Small intestine (tissue), 7 donors: ENCODE results near the gene TEP1. TPM values are rescaled to one million over a fixed set of nuclear protein-coding genes. Genes with fewer than 3 reads are reported as not detected.

Experiments
- DNase-seq, 2 donors: peaks; one replicate each; pipeline versions ENCODE4 v3.0.0 to v3.0.0-alpha.2; 2013
- FAIRE-seq: peaks from 2 replicates; lab custom pipeline; 2012; peaks lifted over from hg19 to GRCh38; lab: Jason Lieb, UNC
- H3K27ac ChIP-seq, 3 donors: one replicate each; pipeline ENCODE4 v1.5.1; 2013; ENCODE audit warnings: low read length in 2 of 3, mild to moderate bottlenecking in 2 of 3, control low read depth in 1 of 3, inconsistent platforms in 1 of 3, low read depth in 1 of 3, moderate library complexity in 1 of 3
- H3K27me3 ChIP-seq, 3 donors: one replicate each; pipeline ENCODE4 v1.6.1; 2013; ENCODE audit warnings: low read length in 3 of 3, inconsistent platforms in 1 of 3; ENCODE audit not compliant: control insufficient read depth in 3 of 3, insufficient read depth in 3 of 3
- H3K36me3 ChIP-seq, 3 donors: one replicate each; pipeline ENCODE4 v1.6.1; 2013; ENCODE audit warnings: low read length in 3 of 3, inconsistent platforms in 1 of 3, low read depth in 1 of 3, mild to moderate bottlenecking in 1 of 3, moderate library complexity in 1 of 3; ENCODE audit not compliant: control insufficient read depth in 3 of 3, insufficient read depth in 2 of 3
- H3K4me1 ChIP-seq, 3 donors: one replicate each; pipeline ENCODE4 v1.6.1; 2013; ENCODE audit warnings: low read length in 2 of 3, inconsistent platforms in 1 of 3, low read depth in 1 of 3, mild to moderate bottlenecking in 1 of 3, moderate library complexity in 1 of 3; ENCODE audit not compliant: control insufficient read depth in 3 of 3, insufficient read depth in 2 of 3
- H3K4me3 ChIP-seq, 3 donors: one replicate each; pipeline ENCODE4 v1.5.1; 2013; ENCODE audit warnings: low read length in 3 of 3, control low read depth in 1 of 3, inconsistent platforms in 1 of 3, low read depth in 1 of 3, mild to moderate bottlenecking in 1 of 3, moderate library complexity in 1 of 3
- H3K9me3 ChIP-seq, 2 donors: one replicate each; pipeline ENCODE4 v1.6.1; 2013; ENCODE audit warnings: low read depth in 1 of 2, low read length in 1 of 2; ENCODE audit not compliant: control insufficient read depth in 2 of 2, insufficient read depth in 1 of 2
- WGBS, 3 donors: extraction: QIAGEN DNeasy Blood & Tissue Kit; methylation state at CpG; one replicate each; pipeline ENCODE4 v1.1.7; 2013; 5-methylcytosine and 5-hydroxymethylcytosine counted together
- polyA plus RNA-seq, 4 donors: library from polyadenylated mRNA; stranded (reverse) in 3 of 4; unstranded in 1 of 4; fragments of 200-250 nt in 3 of 4; fragments of 120-200 nt in 1 of 4; gene quantifications; one replicate each; pipeline versions ENCODE4 v1.2.1 to v1.2.3, GENCODE V29; 2013
- donor health status: healthy with polysubstance abuse.
- donor health status: control.
- donor health status: control.
- donor health status: Bipolar disorder and iron deficiency.
- donor health status: healthy.

Gene TEP1
- polyA plus RNA-seq, 4 donors = 32.9 to 87.4 (median 66.0) TPM

GRCh38 chr14:20413744-20414082 lies 412 bp upstream of the TEP1 start:
- Histone ChIP-seq H3K27ac (peak overlapping the region; percentile 96 to 99 (median 96)), H3K36me3 (peaks cover 0 to 3% (median 0%) of the 10 kb centered on the region in 3 donors), H3K4me3 (peak overlapping the region; percentile 76 to 91 (median 77)), H3K4me1 (peaks cover 2 to 52% (median 13%) of the 10 kb centered on the region in 3 donors), H3K27me3 (no peaks in the 10 kb centered on the region), H3K9me3 (no peaks in the 10 kb centered on the region)
- WGBS, 3 donors = 1 to 3% (median 2%) methylated on average over 9 of the region's 9 CpGs
- FAIRE-seq (no peak), DNase-seq (peak; percentile 53 to 66)

GRCh38 chr14:20412411-20412810 lies 890 bp downstream of the TEP1 start:
- Histone ChIP-seq H3K4me3 (peak overlapping the region; percentile 76 to 91 (median 77)), H3K9me3 (no peaks in the 10 kb centered on the region), H3K27ac (peak overlapping the region; percentile 96 to 99 (median 96)), H3K27me3 (no peaks in the 10 kb centered on the region), H3K4me1 (peaks cover 2 to 55% (median 14%) of the 10 kb centered on the region in 3 donors), H3K36me3 (peaks cover 0 to 12% (median 6%) of the 10 kb centered on the region in 3 donors)
- DNase-seq = peak; percentile 63 to 68
- 1 to 3% (median 2%) methylated on average over 7 of the region's 7 CpGs for WGBS, 3 donors
- FAIRE-seq = no peak

- Histone ChIP-seq H3K4me1 (peaks cover under 1 to 34% (median 10%) of the 10 kb centered on the region in 3 donors), H3K4me3 (no peak overlapping the region), H3K27me3 (no peaks in the 10 kb centered on the region), H3K9me3 (no peaks in the 10 kb centered on the region), H3K36me3 (peaks cover 3 to 38% (median 26%) of the 10 kb centered on the region in 3 donors), H3K27ac (peak overlapping the region in 1 of 3 donors; percentile 71)
- WGBS, 3 donors = 88 to 92% (median 92%) methylated on average over 2 of the region's 2 CpGs
- FAIRE-seq (no peak), DNase-seq (no peak)
Observed at GRCh38 chr14:20409226-20409625, 4.1 kb downstream of the TEP1 start.

GRCh38 chr14:20403521-20403920 lies 9.8 kb downstream of the TEP1 start:
- Histone ChIP-seq H3K27ac (no peak overlapping the region), H3K4me1 (peaks cover 0 to 16% (median 4%) of the 10 kb centered on the region in 3 donors), H3K4me3 (no peak overlapping the region), H3K9me3 (no peaks in the 10 kb centered on the region), H3K36me3 (peaks cover 28 to 72% (median 32%) of the 10 kb centered on the region in 3 donors), H3K27me3 (no peaks in the 10 kb centered on the region)
- DNase-seq = no peak
- 92 to 96% (median 92%) methylated on average over 11 of the region's 11 CpGs for WGBS, 3 donors
- no peak for FAIRE-seq

GRCh38 chr14:20400965-20401593 lies 12.2 kb downstream of the TEP1 start:
- Histone ChIP-seq H3K36me3 (peaks cover 23 to 70% (median 30%) of the 10 kb centered on the region in 3 donors), H3K27ac (no peak overlapping the region), H3K4me1 (peaks cover 0 to 5% (median 0%) of the 10 kb centered on the region in 3 donors), H3K27me3 (no peaks in the 10 kb centered on the region), H3K9me3 (no peaks in the 10 kb centered on the region), H3K4me3 (no peak overlapping the region)
- FAIRE-seq (no peak), DNase-seq (no peak)
- 92 to 95% (median 94%) methylated on average over 10 of the region's 10 CpGs for WGBS, 3 donors

GRCh38 chr14:20400589-20400964 lies 12.7 kb downstream of the TEP1 start:
- FAIRE-seq = no peak
- Histone ChIP-seq H3K27me3 (no peaks in the 10 kb centered on the region), H3K4me1 (peaks cover 0 to 6% (median 0%) of the 10 kb centered on the region in 3 donors), H3K36me3 (peaks cover 27 to 70% (median 35%) of the 10 kb centered on the region in 3 donors), H3K9me3 (no peaks in the 10 kb centered on the region), H3K27ac (no peak overlapping the region), H3K4me3 (no peak overlapping the region)
- WGBS, 3 donors = 93 to 97% (median 94%) methylated on average over 1 of the region's 1 CpG
- DNase-seq = no peak

- FAIRE-seq (no peak), DNase-seq (peak; percentile 69 to 72)
- no peaks in the 10 kb centered on the region for H3K27me3 ChIP-seq
- H3K4me1 ChIP-seq = peaks cover 0 to 10% (median 0%) of the 10 kb centered on the region in 3 donors
- WGBS, 3 donors = 31 to 59% (median 56%) methylated on average over 3 of the region's 3 CpGs
- H3K27ac ChIP-seq = peak overlapping the region in 1 of 3 donors; percentile 58
- H3K9me3 ChIP-seq = no peaks in the 10 kb centered on the region
- H3K36me3 ChIP-seq = peaks cover 30 to 66% (median 34%) of the 10 kb centered on the region in 3 donors
- no peak overlapping the region for H3K4me3 ChIP-seq
Observed at GRCh38 chr14:20397511-20397910, 15.8 kb downstream of the TEP1 start.

- FAIRE-seq (no peak), DNase-seq (no peak)
- Histone ChIP-seq H3K27ac (no peak overlapping the region), H3K36me3 (peaks cover 22 to 79% (median 46%) of the 10 kb centered on the region in 3 donors), H3K27me3 (no peaks in the 10 kb centered on the region), H3K4me1 (peaks cover 0 to 5% (median 0%) of the 10 kb centered on the region in 3 donors), H3K9me3 (no peaks in the 10 kb centered on the region), H3K4me3 (no peak overlapping the region)
- WGBS, 3 donors = 93 to 100% (median 99%) methylated on average over 4 of the region's 4 CpGs
Observed at GRCh38 chr14:20391505-20391904, 21.8 kb downstream of the TEP1 start.
